Peyer's patch (tissue), 4 donors: ENCODE measurements around the gene CABCOCO1. TPM values are rescaled to one million over a fixed set of nuclear protein-coding genes. Genes with fewer than 3 reads are reported as not detected.
"Not testable (repeated sequence)": the region's sequence is repeated elsewhere in the genome, so short reads cannot be mapped to it uniquely, and the experiment has no call there.

Experiments
- DNase-seq, 3 donors: peaks; one replicate each; pipeline ENCODE4 v3.0.0-alpha.2; 2017 to 2019
- H3K27ac ChIP-seq, 4 donors: fragments of 200-600 bp; sonication (generic); one replicate each; pipeline ENCODE4 v1.5.1; 2016 to 2019
- H3K27me3 ChIP-seq, 2 donors: fragments of 200-600 bp; sonication (generic); one replicate each; pipeline ENCODE4 v1.5.1; 2019
- H3K36me3 ChIP-seq, 3 donors: fragments of 200-600 bp; sonication (generic); one replicate each; pipeline ENCODE4 v1.5.1; 2016 to 2019
- H3K4me1 ChIP-seq, 4 donors: fragments of 200-600 bp; sonication (generic); one replicate each; pipeline ENCODE4 v1.5.1; 2016 to 2019
- H3K4me3 ChIP-seq, 4 donors: fragments of 200-600 bp; sonication (generic); 1 replicate in 3 of 4; 2 replicates in 1 of 4; pipeline ENCODE4 v1.5.1; 2016 to 2019; ENCODE audit warnings: mild to moderate bottlenecking in 1 of 4
- H3K9me3 ChIP-seq, 4 donors: fragments of 200-600 bp; sonication (generic); one replicate each; pipeline ENCODE4 v1.5.1; 2016 to 2019; ENCODE audit warnings: mild to moderate bottlenecking in 1 of 4
- POLR2A ChIP-seq, 2 donors: fragments of 450-650 bp; IDR thresholded peaks; one replicate each; pipeline ENCODE4 v1.5.1; 2017; ENCODE audit warnings: antibody characterized with exemption in 2 of 2, mild to moderate bottlenecking in 2 of 2, moderate library complexity in 2 of 2
- total RNA-seq, 4 donors: library from RNA; depleted of rRNA; stranded (reverse); fragments of >200 nt; gene quantifications; one replicate each; pipeline ENCODE4 v1.1.0, GENCODE V29; 2016
- TF ChIP-seq, protein P1 (sequence below), 6 experiments: fragments of 450-650 bp in 4 of 6; fragments of 200-600 bp in 2 of 6; sonication (generic) in 1 of 6; IDR thresholded peaks; one replicate each; pipeline ENCODE4 v1.5.1; 2017 to 2019; ENCODE audit warnings: antibody characterized with exemption in 6 of 6, mild to moderate bottlenecking in 3 of 6, moderate library complexity in 1 of 6

CABCOCO1 gene
- total RNA-seq, 4 donors from 2014 or later: not detected

DNA sequence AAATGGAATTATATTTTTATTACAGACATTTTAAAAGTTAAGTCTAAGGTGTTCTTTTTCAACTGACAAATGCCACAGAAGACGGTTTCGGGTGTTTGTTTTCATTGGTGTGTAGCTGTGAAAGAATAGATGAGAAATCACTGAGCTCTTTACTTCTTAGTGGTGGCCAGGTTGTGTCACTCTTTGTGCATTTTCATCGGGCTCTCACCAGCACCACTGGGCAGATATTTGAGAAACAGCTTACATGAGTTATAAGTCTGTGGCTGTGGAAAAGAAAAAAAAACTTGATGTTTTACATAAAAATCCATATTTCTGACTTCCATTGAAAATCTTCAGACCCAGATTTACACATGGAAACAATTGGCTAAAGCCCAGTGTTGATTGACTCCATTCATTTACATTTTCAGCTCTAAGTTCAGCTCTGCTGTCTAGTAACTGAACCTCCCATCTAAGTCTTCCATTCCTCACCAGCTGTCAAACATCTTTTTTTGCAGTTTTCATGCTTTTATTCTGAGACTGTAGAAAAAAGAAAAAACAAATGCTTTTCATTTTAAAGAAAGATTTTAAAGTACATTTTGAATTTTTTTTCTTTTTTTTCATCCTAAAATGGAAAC, 22.3 kb downstream of the CABCOCO1 start:
- Histone ChIP-seq H3K27me3 (no peaks in the 10 kb centered on the region), H3K9me3 (no peaks in the 10 kb centered on the region), H3K27ac (no peak overlapping the region), H3K36me3 (no peaks in the 10 kb centered on the region), H3K4me3 (no peak overlapping the region), H3K4me1 (no peaks in the 10 kb centered on the region)
- DNase-seq: no peak
- TF ChIP-seq POLR2A (IDR thresholded peaks at IDR 0.05): no peak
- TF ChIP-seq, protein P1, sequence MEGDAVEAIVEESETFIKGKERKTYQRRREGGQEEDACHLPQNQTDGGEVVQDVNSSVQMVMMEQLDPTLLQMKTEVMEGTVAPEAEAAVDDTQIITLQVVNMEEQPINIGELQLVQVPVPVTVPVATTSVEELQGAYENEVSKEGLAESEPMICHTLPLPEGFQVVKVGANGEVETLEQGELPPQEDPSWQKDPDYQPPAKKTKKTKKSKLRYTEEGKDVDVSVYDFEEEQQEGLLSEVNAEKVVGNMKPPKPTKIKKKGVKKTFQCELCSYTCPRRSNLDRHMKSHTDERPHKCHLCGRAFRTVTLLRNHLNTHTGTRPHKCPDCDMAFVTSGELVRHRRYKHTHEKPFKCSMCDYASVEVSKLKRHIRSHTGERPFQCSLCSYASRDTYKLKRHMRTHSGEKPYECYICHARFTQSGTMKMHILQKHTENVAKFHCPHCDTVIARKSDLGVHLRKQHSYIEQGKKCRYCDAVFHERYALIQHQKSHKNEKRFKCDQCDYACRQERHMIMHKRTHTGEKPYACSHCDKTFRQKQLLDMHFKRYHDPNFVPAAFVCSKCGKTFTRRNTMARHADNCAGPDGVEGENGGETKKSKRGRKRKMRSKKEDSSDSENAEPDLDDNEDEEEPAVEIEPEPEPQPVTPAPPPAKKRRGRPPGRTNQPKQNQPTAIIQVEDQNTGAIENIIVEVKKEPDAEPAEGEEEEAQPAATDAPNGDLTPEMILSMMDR (IDR thresholded peaks at IDR 0.05): no peak

DNA sequence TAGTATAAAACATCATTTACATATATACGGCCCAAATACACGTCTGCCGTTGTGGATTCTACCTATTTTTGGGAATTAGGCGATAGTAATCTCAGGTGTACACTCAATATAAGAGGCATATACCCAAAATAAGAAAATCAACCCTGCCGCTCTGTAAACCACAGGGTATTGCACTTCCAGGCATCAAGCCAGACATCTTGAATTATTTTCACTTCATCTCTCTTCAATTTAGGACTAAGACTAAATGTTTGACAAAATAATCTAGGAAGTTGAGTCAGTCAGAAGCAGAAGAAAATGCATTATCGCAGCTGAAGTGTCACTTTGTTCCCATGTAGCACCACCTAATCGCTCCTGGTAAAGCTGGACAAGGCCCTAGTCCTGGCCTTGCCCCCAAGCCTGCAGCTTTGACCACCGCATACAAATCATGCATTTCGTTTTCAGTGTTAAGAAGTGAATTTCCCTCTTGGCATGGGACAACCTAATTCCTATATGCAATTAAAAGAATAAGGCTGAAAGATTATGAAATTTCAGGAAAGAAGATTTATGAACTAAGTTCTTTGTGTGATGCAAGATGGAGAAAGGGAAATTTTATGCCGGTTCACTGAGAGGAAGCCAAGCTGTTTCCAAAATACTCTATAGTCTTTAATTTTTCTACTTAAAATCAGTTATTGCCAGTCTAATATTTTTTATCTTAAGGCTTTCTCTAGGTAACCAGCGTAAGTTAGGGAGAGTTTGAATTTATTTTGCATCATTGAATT, 26.0 kb downstream of the CABCOCO1 start:
- no peak for TF ChIP-seq POLR2A (IDR thresholded peaks at IDR 0.05)
- TF ChIP-seq, protein P1 (IDR thresholded peaks at IDR 0.05): no peak
- Histone ChIP-seq H3K4me3 (no peak overlapping the region), H3K9me3 (no peaks in the 10 kb centered on the region), H3K27me3 (no peaks in the 10 kb centered on the region), H3K4me1 (no peaks in the 10 kb centered on the region), H3K36me3 (no peaks in the 10 kb centered on the region), H3K27ac (no peak overlapping the region)
- no peak for DNase-seq

DNA sequence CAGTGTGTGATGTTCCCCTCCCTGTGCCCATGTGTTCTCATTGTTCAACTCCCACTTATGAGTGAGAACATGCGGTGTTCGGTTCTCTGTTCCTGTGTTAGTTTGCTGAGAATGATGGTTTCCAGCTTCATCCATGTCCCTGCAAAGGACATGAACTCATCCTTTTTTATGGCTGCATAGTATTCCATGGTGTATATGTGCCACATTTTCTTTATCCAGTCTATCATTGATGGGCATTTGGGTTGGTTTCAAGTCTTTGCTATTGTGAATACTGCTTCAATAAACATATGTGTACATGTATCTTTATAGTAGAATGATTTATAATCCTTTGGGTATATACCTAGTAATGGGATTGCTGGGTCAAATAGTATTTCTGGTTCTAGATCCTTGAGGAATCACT, 28.9 kb downstream of the CABCOCO1 start:
- not testable (repeated sequence) for H3K4me3 ChIP-seq, H3K27me3 ChIP-seq, H3K36me3 ChIP-seq, H3K27ac ChIP-seq, H3K4me1 ChIP-seq, DNase-seq, H3K9me3 ChIP-seq

DNA sequence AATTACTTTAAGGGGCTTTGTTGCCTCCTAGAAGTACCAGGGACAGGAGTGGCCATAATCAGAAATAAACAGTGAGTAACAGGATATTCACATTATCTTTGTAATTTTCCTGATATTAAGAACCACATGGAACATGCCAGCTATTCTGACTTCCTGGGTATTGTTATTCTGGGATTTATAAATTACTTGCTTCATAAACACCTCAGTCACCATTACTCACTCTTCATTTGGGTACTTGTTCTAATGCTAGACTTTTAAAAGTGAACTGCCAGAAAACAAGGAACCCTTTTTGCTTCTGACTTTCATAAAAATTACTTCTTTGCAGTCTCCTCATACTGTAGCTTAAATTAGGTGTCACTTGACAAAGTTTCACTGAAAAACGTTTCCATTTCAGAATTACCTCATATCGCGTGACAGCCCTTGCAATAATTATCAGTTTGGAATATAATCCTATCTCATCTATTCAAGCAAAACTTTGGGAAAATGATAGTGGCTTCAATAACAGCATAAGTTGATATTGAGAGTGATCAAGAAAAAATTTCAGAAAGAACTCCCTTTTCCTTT, 29.8 kb downstream of the CABCOCO1 start:
- Histone ChIP-seq H3K4me1 (no peaks in the 10 kb centered on the region), H3K9me3 (no peaks in the 10 kb centered on the region), H3K27ac (no peak overlapping the region), H3K36me3 (no peaks in the 10 kb centered on the region), H3K27me3 (no peaks in the 10 kb centered on the region), H3K4me3 (no peak overlapping the region)
- DNase-seq: no peak
- TF ChIP-seq, protein P1 (IDR thresholded peaks at IDR 0.05): no peak

DNA sequence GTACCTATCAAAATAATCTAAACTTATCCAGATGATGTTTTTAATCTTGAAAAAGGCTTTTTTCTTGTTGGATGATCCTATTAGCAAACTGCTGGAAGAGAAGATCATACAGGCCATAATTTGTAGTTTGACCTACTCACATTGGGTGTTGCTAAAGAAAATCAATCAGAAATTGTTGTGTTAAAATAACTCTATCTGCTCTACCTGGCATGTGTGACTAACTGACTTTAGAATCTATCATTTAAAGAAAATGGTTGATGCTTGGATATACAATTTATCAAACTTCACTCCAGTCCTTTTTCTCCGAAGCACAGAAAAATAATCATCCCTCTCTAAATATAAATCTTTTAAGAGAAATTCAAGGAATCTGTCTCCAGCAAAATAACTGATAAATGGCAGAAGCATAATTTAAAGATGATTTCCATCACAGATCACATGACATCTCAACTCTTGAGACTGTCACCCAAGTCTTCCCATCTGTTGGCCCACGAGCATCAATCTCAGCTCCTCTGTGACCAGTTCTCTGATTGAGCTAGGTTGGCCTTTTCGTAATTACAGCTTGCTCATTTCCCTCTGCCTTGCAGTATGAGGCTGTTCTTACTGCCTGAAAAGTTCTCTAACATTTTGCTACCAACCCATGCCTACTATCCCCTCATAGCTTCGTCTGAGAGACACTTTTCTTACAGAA, 36.4 kb downstream of the CABCOCO1 start:
- H3K4me1 ChIP-seq: no peaks in the 10 kb centered on the region
- H3K4me3 ChIP-seq: no peak overlapping the region
- no peaks in the 10 kb centered on the region for H3K27me3 ChIP-seq
- no peak for DNase-seq
- no peaks in the 10 kb centered on the region for H3K9me3 ChIP-seq
- TF ChIP-seq, protein P1 (IDR thresholded peaks at IDR 0.05): no peak
- no peak for TF ChIP-seq POLR2A (IDR thresholded peaks at IDR 0.05)
- H3K36me3 ChIP-seq: no peaks in the 10 kb centered on the region
- no peak overlapping the region for H3K27ac ChIP-seq
